HG03103 (cell line): ENCODE data around the gene CENPL.
"Not testable (repeated sequence)": the region's sequence is repeated elsewhere in the genome, so short reads cannot be mapped to it uniquely, and the experiment has no call there.

Source experiments
- ATAC-seq: cut with Tn5 transposase; IDR thresholded peaks from one replicate; pipeline ENCODE4 v1.9.1; 2021; ENCODE audit warnings: low read depth; ENCODE audit not compliant: unreplicated experiment

CENPL gene

DNA sequence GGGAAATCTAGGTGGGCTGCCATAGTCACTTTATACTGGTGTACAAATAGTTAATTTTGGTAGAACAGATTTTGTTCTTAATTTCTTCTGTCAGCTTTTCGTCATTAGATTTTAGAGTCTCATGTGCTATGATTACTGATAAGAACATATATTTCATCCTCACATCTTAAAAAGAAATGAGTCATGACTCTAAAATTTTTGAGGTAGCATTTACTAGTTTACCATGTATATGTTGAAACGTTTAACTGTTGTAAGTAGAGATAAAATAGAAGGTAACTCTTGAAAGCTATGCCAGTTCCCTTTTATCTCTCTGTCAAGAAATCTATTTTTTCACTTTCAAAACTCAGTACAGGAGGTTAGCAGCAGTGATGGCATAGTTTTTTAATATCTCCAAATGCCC lies 56.5 kb downstream of the CENPL start:
- no peak for ATAC-seq

DNA sequence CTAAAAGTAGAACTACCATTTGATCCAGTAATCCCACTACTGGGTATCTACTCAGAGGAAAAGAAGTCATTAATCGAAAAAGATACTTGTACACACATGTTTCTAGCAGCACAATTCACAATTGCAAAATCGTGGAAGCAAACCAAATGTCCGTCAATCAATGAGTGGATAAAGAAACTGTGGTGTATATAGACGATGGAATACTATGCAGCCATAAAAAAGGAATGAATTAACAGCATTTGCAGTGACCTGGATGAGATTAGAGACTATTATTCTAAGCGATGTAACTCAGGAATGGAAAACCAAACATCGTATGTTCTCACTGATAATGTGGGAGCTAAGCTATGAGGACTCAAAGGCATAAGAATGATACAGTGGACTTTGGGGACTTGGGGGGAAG lies 60.4 kb downstream of the CENPL start:
- ATAC-seq = not testable (repeated sequence)

- ATAC-seq = no peak
These were observed 65.7 kb downstream of the CENPL start for GRCh38 chr1:173758980-173759379.

DNA sequence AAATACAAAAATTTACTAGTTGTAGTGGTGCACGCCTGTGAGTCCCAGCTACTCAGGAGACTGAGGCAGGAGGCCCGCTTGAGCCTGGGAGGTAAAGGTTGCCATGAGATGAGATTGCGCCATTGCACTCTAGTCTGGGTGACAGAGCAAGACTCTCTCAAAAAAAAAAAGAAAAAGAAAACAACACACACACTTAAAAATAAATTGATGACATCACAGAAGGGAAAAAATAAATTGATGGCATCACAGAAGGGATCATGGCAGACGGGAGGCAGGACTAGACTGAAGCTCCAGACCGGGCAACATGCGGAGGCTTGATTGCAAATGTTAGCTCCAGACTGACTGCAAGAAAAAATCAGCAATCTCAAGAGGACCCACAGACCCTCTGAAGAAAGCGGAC lies 66.6 kb downstream of the CENPL start:
- no peak for ATAC-seq

DNA sequence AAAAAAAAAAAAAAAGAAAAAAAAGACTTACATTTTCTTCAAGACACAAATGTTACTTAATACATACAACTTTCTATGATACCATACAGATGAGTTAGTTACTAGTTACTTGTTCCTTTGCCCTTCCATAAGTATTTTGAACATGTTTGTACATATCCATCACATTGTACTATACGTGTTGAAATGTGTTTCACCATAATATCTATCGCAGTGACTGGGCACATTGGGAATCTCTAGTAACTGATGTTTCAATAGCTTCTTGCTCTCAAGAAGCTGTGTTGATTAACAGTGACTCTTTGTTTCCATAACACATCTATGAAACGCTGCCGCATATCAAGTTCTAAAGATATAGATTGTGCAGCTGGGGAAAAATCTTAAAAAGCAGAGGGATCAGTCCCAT lies 67.0 kb downstream of the CENPL start:
- no peak for ATAC-seq

DNA sequence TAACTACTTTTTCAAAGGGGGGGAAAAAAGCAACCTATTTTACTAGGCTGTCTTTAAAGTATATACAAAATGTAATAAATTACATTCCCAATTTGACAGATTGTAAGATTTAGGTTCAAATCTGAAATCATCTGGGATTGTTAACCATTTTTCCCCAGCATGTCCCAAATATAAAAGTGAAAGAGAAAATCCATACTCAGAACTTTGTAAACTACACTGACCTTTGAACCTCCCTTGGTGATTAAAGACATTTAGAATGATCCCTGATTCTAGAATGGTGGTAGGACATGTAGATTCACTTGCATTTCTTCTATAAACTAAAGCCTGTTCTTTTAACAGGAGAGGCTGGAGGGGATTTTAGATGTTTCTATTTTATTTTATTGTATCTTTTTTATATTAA lies 70.9 kb downstream of the CENPL start:
- no peak for ATAC-seq
